Astrocyte (in vitro differentiated cells and primary cell): Measurements from ENCODE around the gene C1D.

ENCODE experiments used
- EZH2 ChIP-seq: IDR thresholded peaks from 2 replicates; pipeline ENCODE4 v1.6.1; 2012; ENCODE audit warnings: mild to moderate bottlenecking, low read length, inconsistent platforms; ENCODE audit not compliant: insufficient read depth
- TF ChIP-seq, protein P1 (sequence below): IDR thresholded peaks from 2 replicates; pipeline ENCODE4 v1.5.1; 2011; ENCODE audit warnings: low read depth, mild to moderate bottlenecking, inconsistent platforms, low read length, moderate library complexity; ENCODE audit not compliant: insufficient read depth

DNA sequence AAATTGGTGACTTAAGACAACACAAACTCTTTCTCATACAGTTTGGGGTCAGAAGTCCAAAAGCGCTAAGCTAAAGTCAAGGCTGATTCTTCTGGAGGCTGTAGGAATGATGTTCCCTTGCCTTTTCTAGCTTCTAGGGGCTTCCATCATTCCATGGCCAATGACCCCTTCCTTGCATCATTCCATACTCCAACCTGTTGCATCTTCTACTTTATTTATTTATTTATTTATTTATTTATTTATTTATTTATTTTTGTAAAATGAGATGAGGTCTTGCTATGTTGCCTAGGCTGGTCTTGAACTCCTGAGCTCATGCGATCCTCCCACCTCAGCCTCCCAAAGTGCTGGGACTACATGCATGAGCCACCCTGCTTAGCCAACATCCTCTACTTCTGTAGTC, 44.7 kb upstream of the C1D start:
- no peak for TF ChIP-seq EZH2
- TF ChIP-seq, protein P1, sequence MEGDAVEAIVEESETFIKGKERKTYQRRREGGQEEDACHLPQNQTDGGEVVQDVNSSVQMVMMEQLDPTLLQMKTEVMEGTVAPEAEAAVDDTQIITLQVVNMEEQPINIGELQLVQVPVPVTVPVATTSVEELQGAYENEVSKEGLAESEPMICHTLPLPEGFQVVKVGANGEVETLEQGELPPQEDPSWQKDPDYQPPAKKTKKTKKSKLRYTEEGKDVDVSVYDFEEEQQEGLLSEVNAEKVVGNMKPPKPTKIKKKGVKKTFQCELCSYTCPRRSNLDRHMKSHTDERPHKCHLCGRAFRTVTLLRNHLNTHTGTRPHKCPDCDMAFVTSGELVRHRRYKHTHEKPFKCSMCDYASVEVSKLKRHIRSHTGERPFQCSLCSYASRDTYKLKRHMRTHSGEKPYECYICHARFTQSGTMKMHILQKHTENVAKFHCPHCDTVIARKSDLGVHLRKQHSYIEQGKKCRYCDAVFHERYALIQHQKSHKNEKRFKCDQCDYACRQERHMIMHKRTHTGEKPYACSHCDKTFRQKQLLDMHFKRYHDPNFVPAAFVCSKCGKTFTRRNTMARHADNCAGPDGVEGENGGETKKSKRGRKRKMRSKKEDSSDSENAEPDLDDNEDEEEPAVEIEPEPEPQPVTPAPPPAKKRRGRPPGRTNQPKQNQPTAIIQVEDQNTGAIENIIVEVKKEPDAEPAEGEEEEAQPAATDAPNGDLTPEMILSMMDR: no peak
